ENCODE measurements around the gene R3HCC1L.

R3HCC1L gene

DNA sequence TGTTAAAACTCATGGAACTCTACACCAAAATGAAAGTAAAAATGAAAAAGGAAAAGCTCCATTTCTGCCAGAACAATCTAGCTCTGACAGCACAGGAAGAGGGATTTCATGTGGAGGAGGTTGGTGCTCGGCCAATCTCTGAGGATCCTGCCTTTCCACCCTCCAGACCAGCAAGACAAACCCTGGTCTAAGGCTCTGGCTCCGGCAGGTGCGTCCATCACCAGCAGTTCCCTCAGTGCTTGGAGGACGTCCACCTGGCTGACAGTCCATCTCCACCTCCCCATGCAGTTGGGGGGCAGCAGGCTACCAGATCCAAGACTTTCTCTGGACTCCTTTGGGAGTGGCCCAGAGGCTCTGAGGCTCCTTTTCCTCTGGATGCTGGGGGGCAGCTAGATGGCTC is 158.5 kb downstream of the R3HCC1L start:
- DNase-seq: no peak

DNA sequence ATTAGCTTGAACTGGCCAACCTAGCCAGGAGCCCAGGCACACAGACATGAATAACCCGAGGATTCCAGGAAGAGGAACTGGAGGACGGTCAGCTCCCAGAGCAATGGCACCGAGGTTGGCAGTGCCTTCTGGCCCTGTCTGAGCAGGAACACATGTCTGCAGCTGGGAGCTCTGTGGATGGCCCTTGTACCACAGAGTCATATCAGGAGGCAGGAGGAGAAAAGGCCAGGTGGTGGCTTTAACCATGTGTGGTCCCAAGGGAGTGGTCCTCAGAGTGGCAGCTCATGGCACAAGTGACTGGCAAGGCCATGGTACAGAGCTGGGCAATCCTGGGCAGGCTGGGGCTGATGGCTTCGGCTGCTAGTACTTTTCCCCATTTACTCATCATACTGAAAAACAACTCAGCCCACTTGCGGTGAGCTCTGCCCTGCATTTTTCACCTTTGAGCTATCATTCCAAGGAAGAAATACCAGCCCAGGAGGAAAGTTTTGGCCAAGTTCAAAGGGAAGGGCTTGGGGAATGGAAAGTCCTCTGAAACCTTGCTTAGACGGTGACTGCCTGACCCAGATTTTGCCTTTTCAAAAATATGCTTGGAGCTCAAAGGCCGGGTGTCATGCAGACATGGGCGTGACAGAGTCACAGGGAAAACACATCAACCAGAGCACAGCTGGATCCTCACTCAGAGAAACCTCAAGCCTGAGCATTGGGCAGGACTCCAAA is 159.3 kb downstream of the R3HCC1L start:
- DNase-seq: no peak

DNA sequence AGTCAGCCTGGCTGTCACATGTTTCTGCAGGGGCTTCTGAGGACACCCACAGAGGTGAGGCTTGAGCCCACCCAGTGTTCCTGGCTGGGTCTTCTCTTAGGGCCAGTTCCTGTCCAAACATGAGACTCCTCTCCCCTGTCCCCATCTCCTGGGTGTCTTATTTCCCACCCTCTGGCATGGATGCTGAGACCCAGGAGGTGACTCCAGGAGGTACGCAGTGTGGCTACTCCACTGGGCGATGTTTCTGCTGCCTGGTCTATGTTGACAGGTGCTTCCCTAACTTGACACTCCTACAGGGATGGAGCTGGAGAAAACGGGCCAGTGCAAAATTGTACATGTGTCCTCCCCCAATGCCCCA is 159.8 kb downstream of the R3HCC1L start:
- no peak for DNase-seq

Measured in suppressor macrophage treated with lipopolysaccharide for 4 hours (primary cell).